ENCODE data around the gene SPRN. TPM values are rescaled to one million over a fixed set of nuclear protein-coding genes. Genes with fewer than 3 reads are reported as not detected.

SPRN gene
- total and polyA plus RNA-seq, 2 experiments from 2014 or later = 0.31 TPM

DNA sequence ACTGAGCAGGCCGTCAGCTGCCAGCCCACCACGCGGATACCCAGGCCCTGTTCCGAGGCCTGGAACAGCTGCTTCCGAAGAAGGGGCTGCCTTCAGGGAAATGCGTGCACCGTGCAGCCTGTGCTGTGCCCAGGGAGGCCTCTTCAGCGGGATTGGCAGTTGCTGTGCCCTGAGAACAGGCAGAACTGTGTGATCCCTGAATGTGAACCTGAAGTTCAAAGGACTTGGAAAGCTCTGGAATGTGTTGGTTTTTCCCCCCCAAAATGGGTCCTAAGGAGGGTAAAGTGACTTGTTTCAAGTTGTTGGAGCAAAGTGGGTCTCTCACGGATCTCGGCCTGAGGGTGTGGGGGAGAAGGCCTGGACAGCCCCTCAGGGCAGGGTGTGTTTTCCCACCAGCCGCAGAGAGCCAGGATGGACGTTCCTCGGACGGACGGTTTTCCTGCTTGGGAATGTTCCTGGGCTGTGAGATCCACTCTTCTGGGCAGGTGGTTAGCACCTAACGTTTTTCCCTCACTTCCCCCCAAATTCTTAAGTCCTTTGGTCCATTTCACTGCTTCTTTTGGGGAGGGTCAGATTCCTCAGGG, 2.1 kb downstream of the SPRN start (continued):
- TF ChIP-seq, protein P1, sequence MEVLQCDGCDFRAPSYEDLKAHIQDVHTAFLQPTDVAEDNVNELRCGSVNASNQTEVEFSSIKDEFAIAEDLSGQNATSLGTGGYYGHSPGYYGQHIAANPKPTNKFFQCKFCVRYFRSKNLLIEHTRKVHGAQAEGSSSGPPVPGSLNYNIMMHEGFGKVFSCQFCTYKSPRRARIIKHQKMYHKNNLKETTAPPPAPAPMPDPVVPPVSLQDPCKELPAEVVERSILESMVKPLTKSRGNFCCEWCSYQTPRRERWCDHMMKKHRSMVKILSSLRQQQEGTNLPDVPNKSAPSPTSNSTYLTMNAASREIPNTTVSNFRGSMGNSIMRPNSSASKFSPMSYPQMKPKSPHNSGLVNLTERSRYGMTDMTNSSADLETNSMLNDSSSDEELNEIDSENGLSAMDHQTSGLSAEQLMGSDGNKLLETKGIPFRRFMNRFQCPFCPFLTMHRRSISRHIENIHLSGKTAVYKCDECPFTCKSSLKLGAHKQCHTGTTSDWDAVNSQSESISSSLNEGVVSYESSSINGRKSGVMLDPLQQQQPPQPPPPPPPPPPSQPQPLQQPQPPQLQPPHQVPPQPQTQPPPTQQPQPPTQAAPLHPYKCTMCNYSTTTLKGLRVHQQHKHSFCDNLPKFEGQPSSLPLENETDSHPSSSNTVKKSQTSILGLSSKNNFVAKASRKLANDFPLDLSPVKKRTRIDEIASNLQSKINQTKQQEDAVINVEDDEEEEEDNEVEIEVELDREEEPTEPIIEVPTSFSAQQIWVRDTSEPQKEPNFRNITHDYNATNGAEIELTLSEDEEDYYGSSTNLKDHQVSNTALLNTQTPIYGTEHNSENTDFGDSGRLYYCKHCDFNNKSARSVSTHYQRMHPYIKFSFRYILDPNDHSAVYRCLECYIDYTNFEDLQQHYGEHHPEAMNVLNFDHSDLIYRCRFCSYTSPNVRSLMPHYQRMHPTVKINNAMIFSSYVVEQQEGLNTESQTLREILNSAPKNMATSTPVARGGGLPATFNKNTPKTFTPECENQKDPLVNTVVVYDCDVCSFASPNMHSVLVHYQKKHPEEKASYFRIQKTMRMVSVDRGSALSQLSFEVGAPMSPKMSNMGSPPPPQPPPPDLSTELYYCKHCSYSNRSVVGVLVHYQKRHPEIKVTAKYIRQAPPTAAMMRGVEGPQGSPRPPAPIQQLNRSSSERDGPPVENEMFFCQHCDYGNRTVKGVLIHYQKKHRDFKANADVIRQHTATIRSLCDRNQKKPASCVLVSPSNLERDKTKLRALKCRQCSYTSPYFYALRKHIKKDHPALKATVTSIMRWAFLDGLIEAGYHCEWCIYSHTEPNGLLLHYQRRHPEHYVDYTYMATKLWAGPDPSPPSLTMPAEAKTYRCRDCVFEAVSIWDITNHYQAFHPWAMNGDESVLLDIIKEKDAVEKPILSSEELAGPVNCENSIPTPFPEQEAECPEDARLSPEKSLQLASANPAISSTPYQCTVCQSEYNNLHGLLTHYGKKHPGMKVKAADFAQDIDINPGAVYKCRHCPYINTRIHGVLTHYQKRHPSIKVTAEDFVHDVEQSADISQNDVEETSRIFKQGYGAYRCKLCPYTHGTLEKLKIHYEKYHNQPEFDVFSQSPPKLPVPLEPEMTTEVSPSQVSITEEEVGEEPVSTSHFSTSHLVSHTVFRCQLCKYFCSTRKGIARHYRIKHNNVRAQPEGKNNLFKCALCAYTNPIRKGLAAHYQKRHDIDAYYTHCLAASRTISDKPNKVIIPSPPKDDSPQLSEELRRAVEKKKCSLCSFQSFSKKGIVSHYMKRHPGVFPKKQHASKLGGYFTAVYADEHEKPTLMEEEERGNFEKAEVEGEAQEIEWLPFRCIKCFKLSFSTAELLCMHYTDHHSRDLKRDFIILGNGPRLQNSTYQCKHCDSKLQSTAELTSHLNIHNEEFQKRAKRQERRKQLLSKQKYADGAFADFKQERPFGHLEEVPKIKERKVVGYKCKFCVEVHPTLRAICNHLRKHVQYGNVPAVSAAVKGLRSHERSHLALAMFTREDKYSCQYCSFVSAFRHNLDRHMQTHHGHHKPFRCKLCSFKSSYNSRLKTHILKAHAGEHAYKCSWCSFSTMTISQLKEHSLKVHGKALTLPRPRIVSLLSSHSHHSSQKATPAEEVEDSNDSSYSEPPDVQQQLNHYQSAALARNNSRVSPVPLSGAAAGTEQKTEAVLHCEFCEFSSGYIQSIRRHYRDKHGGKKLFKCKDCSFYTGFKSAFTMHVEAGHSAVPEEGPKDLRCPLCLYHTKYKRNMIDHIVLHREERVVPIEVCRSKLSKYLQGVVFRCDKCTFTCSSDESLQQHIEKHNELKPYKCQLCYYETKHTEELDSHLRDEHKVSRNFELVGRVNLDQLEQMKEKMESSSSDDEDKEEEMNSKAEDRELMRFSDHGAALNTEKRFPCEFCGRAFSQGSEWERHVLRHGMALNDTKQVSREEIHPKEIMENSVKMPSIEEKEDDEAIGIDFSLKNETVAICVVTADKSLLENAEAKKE (CRISPR knock-in tag; IDR thresholded peaks at IDR 0.05) = no peak

DNA sequence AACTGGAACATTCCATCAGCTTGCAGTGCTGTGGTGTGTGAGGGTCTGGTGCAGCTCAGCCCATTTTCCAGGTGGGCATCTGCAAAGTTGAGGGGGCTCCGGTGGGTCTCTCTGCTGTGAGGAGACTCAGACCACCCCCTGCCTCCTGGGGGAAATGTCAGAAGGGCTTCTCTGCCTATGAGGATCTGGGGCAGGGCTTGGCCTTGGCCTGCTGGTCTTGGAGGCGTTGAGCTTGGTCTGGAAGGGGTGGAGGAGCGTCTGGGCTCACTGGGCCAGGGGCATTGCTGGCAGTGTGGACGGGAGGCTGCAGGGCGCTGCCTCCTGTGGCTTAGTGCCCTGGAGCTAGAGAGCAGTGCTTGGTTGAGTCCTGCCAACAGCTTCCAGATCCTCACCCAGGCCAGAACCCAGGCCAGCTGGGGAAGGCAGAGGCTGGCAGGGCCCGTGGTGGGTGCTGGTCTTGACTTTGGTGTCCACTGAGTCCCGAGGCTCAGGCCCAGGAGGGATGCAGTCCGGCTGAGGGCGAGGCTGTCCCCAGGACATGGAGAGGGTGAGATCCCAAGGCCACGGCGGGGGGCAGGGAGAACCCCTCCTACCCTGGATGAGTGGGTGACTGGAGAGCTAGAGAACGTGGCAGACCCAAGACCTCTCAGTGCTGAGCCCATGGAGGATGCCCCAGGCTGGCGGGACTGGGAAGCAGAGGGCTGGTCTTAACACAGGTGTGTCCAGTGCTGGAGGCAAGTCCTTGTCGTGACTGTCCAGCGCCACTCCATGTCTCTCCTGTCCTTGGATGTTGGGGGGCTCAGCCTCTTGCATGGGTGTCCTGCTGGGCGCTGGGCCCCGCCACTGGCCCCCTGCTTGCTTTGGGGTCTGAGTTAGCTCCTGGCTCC, 2.8 kb downstream of the SPRN start:
- peaks cover 9% of the 10 kb centered on the region; the same call in 1 of the 3 replicates for H3K36me3 Mint-ChIP-seq (ENCODE audit: low read depth)
- no peak for ATAC-seq
- DNase-seq (ENCODE audit: low spot score) = no peak
- Histone ChIP-seq H3F3A (replicated peaks; ENCODE audit: low read depth) (0 out of 2 replicates have a peak, but pooled peaks cover 2% of the 10 kb centered on the region), H3K27ac (ENCODE audit: low read depth) (no peak overlapping the region), H3K4me3 (no peak overlapping the region), H2AFZ (no peak overlapping the region), H3K79me2 (replicated peaks; ENCODE audit: insufficient read depth) (no peaks in the 10 kb centered on the region), H3K4me1 (ENCODE audit: insufficient read depth) (no peaks in the 10 kb centered on the region), H3K4me2 (no peak overlapping the region), H3K36me3 (ENCODE audit: insufficient read depth) (no peaks in the 10 kb centered on the region), H4K20me1 (replicated peaks; ENCODE audit: insufficient read depth) (no peaks in the 10 kb centered on the region; the same call in 1 of the 2 replicates), H3K27me3 (ENCODE audit: insufficient read depth) (peaks cover 21% of the 10 kb centered on the region), H3K9me2 (ENCODE audit: insufficient read depth) (no peaks in the 10 kb centered on the region)
- no peak overlapping the region for H3K27ac Mint-ChIP-seq
- H3K4me1 Mint-ChIP-seq = no peaks in the 10 kb centered on the region
- no peaks in the 10 kb centered on the region for H3K9me3 Mint-ChIP-seq
- peaks cover 22% of the 10 kb centered on the region for H3K27me3 Mint-ChIP-seq (ENCODE audit: insufficient read depth, low read depth, poor library complexity)
- TF ChIP-seq CREB1 (CRISPR knock-in tag; IDR thresholded peaks at IDR 0.05; ENCODE audit: low read depth) = no peak
- H3K4me3 Mint-ChIP-seq = no peak overlapping the region

Data from GM23338 (cell line).